Natural killer cell (primary cell): ENCODE results near the gene GRPR. TPM values are rescaled to one million over a fixed set of nuclear protein-coding genes. Genes with fewer than 3 reads are reported as not detected.

Source experiments
- ATAC-seq, 3 donors: fragments of 150-1000 bp in 2 of 3; fragments of 200-7000 bp in 1 of 3; cut with Tn5 transposase; 1 replicate in 1 of 3; 2 replicates in 2 of 3; pipeline ENCODE4 v1.10.0; 2021; ENCODE audit warnings: mild to moderate bottlenecking in 2 of 3, moderate library complexity in 2 of 3
- DNase-seq, 2 donors: peaks; one replicate each; pipeline versions ENCODE4 v3.0.0 to v3.0.0-alpha.2; 2013 to 2021; ENCODE audit warnings: mixed read lengths in 1 of 2
- H3K27ac ChIP-seq: one replicate; pipeline ENCODE4 v1.5.1; 2013; ENCODE audit warnings: mild to moderate bottlenecking, low read length
- H3K27me3 ChIP-seq: one replicate; pipeline ENCODE4 v1.6.1; 2013; ENCODE audit warnings: low read length; ENCODE audit not compliant: control insufficient read depth, insufficient read depth
- H3K36me3 ChIP-seq: one replicate; pipeline ENCODE4 v1.6.1; 2013; ENCODE audit warnings: low read length; ENCODE audit not compliant: control insufficient read depth, insufficient read depth
- H3K4me1 ChIP-seq: one replicate; pipeline ENCODE4 v1.6.1; 2013; ENCODE audit warnings: low read length; ENCODE audit not compliant: control insufficient read depth, insufficient read depth
- H3K4me3 ChIP-seq: one replicate; pipeline ENCODE4 v1.5.1; 2013; ENCODE audit warnings: low read length
- H3K9me3 ChIP-seq: one replicate; pipeline ENCODE4 v1.6.1; 2013; ENCODE audit warnings: low read length; ENCODE audit not compliant: control insufficient read depth, insufficient read depth
- H3K27ac Mint-ChIP-seq, 2 donors: one replicate each; pipeline ENCODE4 v1.8.0; 2022; ENCODE audit warnings: mild to moderate bottlenecking in 2 of 2, mixed read lengths in 2 of 2, moderate library complexity in 1 of 2
- H3K27me3 Mint-ChIP-seq, 2 donors: one replicate each; pipeline ENCODE4 v1.8.0; 2022; ENCODE audit warnings: low read depth in 2 of 2, mixed read lengths in 2 of 2
- H3K36me3 Mint-ChIP-seq: one replicate; pipeline ENCODE4 v1.8.0; 2022; ENCODE audit warnings: mixed read lengths
- H3K4me1 Mint-ChIP-seq, 2 donors: one replicate each; pipeline ENCODE4 v1.8.0; 2022; ENCODE audit warnings: mixed read lengths in 2 of 2
- H3K4me3 Mint-ChIP-seq: one replicate; pipeline ENCODE4 v1.8.0; 2022; ENCODE audit warnings: mild to moderate bottlenecking, moderate library complexity, mixed read lengths
- H3K9me3 Mint-ChIP-seq, 2 donors: one replicate each; pipeline ENCODE4 v1.8.0; 2022; ENCODE audit warnings: mixed read lengths in 2 of 2
- CTCF ChIP-seq: fragments of 200-600 bp; IDR thresholded peaks from one replicate; pipeline ENCODE4 v1.8.0; 2022; ENCODE audit warnings: antibody characterized with exemption
- WGBS: methylation state at CpG from one replicate; pipeline ENCODE4 v1.1.7; 2013; ENCODE audit warnings: missing lambda C conversion rate; ENCODE audit not compliant: insufficient coverage; 5-methylcytosine and 5-hydroxymethylcytosine counted together
- intact Hi-C: fragments of 100-400 bp; cut with micrococcal nuclease; formaldehyde crosslinking; loops from one replicate; pipeline ENCODE4 v1.14.2; 2022
- total RNA-seq, 4 donors: library from RNA; stranded (reverse); fragments of 120-200 nt in 1 of 4; gene quantifications; one replicate each; pipeline versions ENCODE4 v1.2.3 to v1.2.4, GENCODE V29; 2013 to 2022

Gene GRPR
- under 1 TPM in 1 of 3 donors, not detected in 2; 0.36 TPM for total RNA-seq
- 0.27 TPM for total RNA-seq (2013)

- no peak within 1 kb of the TSS for H3K27ac ChIP-seq
- no peaks in the 10 kb centered on the region for H3K36me3 ChIP-seq
- peak; percentile 21 to 68 for DNase-seq
- Mint-ChIP-seq H3K4me3 (no peak within 1 kb of the TSS), H3K36me3 (no peaks in the 10 kb centered on the region), H3K27ac (no peak within 1 kb of the TSS), H3K27me3 (peaks cover 8 to 43% of the 10 kb centered on the region in 2 donors), H3K9me3 (no peaks in the 10 kb centered on the region), H3K4me1 (peaks cover 5% of the 10 kb centered on the region in 2 donors)
- H3K27me3 ChIP-seq, result no peaks in the 10 kb centered on the region
- no peak within 1 kb of the TSS for H3K4me3 ChIP-seq
- peak; percentile 51 for TF ChIP-seq CTCF
- intact Hi-C loops, result loop anchor here (10.0 kb wide), 1 partner anchor 321 kb away; no protein-coding TSS in a partner anchor
- 3% methylated on average over 6 of the region's 6 CpGs for WGBS
- peak; percentile 82 to 98 (median 86) for ATAC-seq
- no peaks in the 10 kb centered on the region for H3K9me3 ChIP-seq
- H3K4me1 ChIP-seq, result no peaks in the 10 kb centered on the region
Observed at GRCh38 chrX:16123222-16123786, at the start of gene GRPR. GRPR (plus strand) TSS chrX:16123565; CDS start chrX:16123954, 389 bp downstream.

- WGBS, result no CpG with 5 or more reads among the region's 1 CpG
- Histone ChIP-seq H3K27me3 (no peaks in the 10 kb centered on the region), H3K27ac (no peak overlapping the region), H3K36me3 (no peaks in the 10 kb centered on the region), H3K9me3 (no peaks in the 10 kb centered on the region), H3K4me3 (no peak overlapping the region), H3K4me1 (no peaks in the 10 kb centered on the region)
- no peak for DNase-seq
- Mint-ChIP-seq H3K27ac (no peak overlapping the region), H3K4me1 (no peaks in the 10 kb centered on the region), H3K9me3 (peaks cover 0 to 2% of the 10 kb centered on the region in 2 donors), H3K36me3 (no peaks in the 10 kb centered on the region), H3K4me3 (no peak overlapping the region), H3K27me3 (peaks cover 3 to 37% of the 10 kb centered on the region in 2 donors)
- no peak for ATAC-seq
- intact Hi-C loops, result no loop called here
- no peak for TF ChIP-seq CTCF
Observed at GRCh38 chrX:16075087-16075486, 48.3 kb upstream of the GRPR start.

- H3K36me3 Mint-ChIP-seq, result no peaks in the 10 kb centered on the region
- Histone ChIP-seq H3K27me3 (no peaks in the 10 kb centered on the region), H3K4me3 (no peak overlapping the region), H3K27ac (no peak overlapping the region), H3K9me3 (no peaks in the 10 kb centered on the region), H3K36me3 (no peaks in the 10 kb centered on the region), H3K4me1 (no peaks in the 10 kb centered on the region)
- no peak for DNase-seq
- TF ChIP-seq CTCF, result no peak
- WGBS, result 83% methylated on average over 2 of the region's 2 CpGs
- no peak for ATAC-seq
- peaks cover 3 to 23% of the 10 kb centered on the region in 2 donors for H3K27me3 Mint-ChIP-seq
- peaks cover 0 to under 1% of the 10 kb centered on the region in 2 donors for H3K9me3 Mint-ChIP-seq
- H3K4me3 Mint-ChIP-seq, result no peak overlapping the region
- H3K4me1 Mint-ChIP-seq, result no peaks in the 10 kb centered on the region
- no peak overlapping the region for H3K27ac Mint-ChIP-seq
- intact Hi-C loops, result no loop called here
Observed at GRCh38 chrX:16076834-16077233, 46.5 kb upstream of the GRPR start.

GRCh38 chrX:16077811-16078210 lies 45.6 kb upstream of the GRPR start:
- Mint-ChIP-seq H3K27ac (no peak overlapping the region), H3K4me1 (no peaks in the 10 kb centered on the region), H3K4me3 (no peak overlapping the region), H3K36me3 (no peaks in the 10 kb centered on the region), H3K27me3 (peaks cover 3 to 19% of the 10 kb centered on the region in 2 donors), H3K9me3 (no peaks in the 10 kb centered on the region)
- no peak for ATAC-seq
- WGBS, result 84% methylated on average over 2 of the region's 2 CpGs
- H3K4me3 ChIP-seq, result no peak overlapping the region
- H3K36me3 ChIP-seq, result no peaks in the 10 kb centered on the region
- intact Hi-C loops, result no loop called here
- no peaks in the 10 kb centered on the region for H3K4me1 ChIP-seq
- DNase-seq, result no peak
- no peak for TF ChIP-seq CTCF
- H3K27ac ChIP-seq, result no peak overlapping the region
- no peaks in the 10 kb centered on the region for H3K9me3 ChIP-seq
- no peaks in the 10 kb centered on the region for H3K27me3 ChIP-seq
